Astrocyte of the cerebellum (primary cell): ENCODE measurements around the gene SLC35F6.

Experiments
- DNase-seq: peaks from one replicate; pipeline ENCODE4 v3.0.0-alpha.2; 2011; ENCODE audit warnings: low read depth
- H3K4me3 ChIP-seq: 2 replicates; pipeline ENCODE4 v1.5.1; 2011; ENCODE audit warnings: mild to moderate bottlenecking, low read depth, low read length, moderate library complexity
- in situ Hi-C: cut with HindIII; loops from 2 replicates; pipeline ENCODE4 v1.10.0; 2017; ENCODE audit warnings: low sequenced_read_pairs
- TF ChIP-seq, protein P1 (sequence below): IDR thresholded peaks from 2 replicates; pipeline ENCODE4 v1.5.1; 2012; ENCODE audit warnings: low read length, low read depth, moderate library complexity, mild to moderate bottlenecking; ENCODE audit errors: missing control alignments

SLC35F6 gene

DNA sequence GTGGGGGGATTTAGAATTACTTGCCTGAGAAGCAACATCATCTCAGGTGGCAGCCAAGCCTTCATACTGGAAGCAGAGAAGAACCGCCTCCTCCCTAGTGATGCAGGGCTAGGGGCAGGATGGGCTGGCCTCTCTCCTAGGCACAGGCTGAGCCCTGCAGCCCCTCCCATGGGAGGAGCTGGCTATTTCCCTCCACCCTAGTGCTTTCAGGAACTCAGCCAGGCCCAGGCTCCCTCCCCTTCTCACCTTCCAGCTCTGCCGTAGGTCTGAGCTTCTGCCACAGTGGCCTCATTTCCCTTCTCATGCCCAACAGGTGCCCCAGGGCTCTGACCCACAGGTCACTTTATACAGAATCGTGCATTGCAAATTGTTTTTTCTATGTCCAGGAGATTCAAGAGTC lies 52.8 kb downstream of the SLC35F6 start:
- in situ Hi-C loops, result no loop called here
- TF ChIP-seq, protein P1, sequence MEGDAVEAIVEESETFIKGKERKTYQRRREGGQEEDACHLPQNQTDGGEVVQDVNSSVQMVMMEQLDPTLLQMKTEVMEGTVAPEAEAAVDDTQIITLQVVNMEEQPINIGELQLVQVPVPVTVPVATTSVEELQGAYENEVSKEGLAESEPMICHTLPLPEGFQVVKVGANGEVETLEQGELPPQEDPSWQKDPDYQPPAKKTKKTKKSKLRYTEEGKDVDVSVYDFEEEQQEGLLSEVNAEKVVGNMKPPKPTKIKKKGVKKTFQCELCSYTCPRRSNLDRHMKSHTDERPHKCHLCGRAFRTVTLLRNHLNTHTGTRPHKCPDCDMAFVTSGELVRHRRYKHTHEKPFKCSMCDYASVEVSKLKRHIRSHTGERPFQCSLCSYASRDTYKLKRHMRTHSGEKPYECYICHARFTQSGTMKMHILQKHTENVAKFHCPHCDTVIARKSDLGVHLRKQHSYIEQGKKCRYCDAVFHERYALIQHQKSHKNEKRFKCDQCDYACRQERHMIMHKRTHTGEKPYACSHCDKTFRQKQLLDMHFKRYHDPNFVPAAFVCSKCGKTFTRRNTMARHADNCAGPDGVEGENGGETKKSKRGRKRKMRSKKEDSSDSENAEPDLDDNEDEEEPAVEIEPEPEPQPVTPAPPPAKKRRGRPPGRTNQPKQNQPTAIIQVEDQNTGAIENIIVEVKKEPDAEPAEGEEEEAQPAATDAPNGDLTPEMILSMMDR, result no peak
- DNase-seq, result no peak
- no peak overlapping the region for H3K4me3 ChIP-seq

DNA sequence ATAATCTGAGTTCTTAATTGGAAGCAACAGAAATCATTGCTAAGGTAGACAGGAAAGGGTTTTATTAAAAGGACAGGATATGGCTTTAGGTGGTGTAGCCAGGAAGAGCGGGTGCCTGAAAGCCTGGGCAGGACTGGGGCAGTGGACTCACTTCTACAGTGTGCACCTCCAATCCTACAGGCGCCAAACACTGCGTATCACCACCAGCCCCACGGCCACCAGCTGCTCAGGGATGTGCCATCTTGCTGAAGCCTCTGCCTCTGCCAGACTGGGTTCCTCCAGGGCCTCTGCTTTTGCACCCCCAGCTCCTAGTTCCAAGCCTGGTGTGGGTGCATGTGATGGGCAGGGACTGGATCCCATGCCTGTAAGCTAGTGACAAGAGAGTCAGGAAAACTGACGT lies 54.2 kb downstream of the SLC35F6 start:
- DNase-seq, result no peak
- TF ChIP-seq, protein P1, result no peak
- in situ Hi-C loops, result no loop called here
- no peak overlapping the region for H3K4me3 ChIP-seq

- no peak for DNase-seq
- TF ChIP-seq, protein P1, result no peak
- in situ Hi-C loops, result no loop called here
- H3K4me3 ChIP-seq, result no peak overlapping the region
These were observed 54.9 kb downstream of the SLC35F6 start for GRCh38 chr2:26818972-26819371.

DNA sequence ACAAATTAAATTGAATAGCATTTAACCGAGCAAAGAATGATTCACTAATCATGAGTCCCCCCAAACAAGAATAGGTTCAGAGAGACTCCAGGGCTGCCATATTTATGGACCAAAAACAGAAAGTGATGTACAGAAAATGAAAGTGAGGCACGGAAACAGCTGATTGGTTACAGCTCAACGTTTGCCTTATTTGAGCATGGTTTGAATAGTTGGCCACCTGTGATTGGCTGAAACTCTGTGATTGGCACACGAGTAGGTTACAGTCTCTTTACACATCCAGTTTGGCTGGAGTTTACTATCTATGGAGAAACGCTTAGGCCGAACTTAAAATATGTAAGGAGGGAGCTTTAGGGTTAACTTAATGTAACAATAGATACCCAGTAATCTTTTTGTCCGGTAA lies 56.8 kb downstream of the SLC35F6 start:
- TF ChIP-seq, protein P1, result no peak
- in situ Hi-C loops, result no loop called here
- DNase-seq, result no peak
- no peak overlapping the region for H3K4me3 ChIP-seq

DNA sequence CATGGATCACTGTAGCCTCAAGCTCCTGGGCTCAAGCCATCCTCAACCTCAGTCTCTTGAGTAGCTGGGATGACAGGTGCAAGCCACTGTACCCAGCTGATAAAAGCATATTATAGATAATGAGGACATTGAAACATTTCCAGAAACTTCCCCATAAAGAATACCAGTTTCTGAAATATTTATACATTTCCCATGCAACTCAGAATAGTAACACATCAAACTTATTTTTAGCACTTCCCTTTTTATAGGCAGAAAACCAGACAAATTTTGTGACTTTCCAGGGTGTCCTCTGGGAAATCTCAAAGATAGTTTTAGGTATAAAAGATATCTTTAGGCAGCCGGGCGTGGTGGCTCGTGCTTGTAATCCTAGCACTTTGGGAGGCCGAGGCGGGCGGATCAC lies 58.8 kb downstream of the SLC35F6 start:
- in situ Hi-C loops, result no loop called here
- no peak overlapping the region for H3K4me3 ChIP-seq
- TF ChIP-seq, protein P1, result no peak
- DNase-seq, result no peak
